RWPE1 (cell line): Measurements from ENCODE around the gene PCLO.

ENCODE experiments used
- CTCF ChIA-PET: fragments of 350-600 bp; sonication (Branson Sonifier 250); formaldehyde crosslinking; extraction: SDS; loops from one replicate; lab custom pipeline; 2021; lab: Yijun Ruan, JAX
- POLR2A ChIA-PET: fragments of 400-600 bp; formaldehyde crosslinking; extraction: SDS; loops from one replicate; lab custom pipeline; 2020; ENCODE audit warnings: antibody characterized with exemption; ENCODE audit not compliant: low non-redundant PET; lab: Yijun Ruan, JAX
- DNase-seq: peaks from one replicate; pipeline ENCODE4 v3.0.0; 2012; ENCODE audit warnings: low spot score
- H3K27ac ChIP-seq: fragments of 450-650 bp; 2 replicates; pipeline ENCODE4 v1.5.1; 2017
- TF ChIP-seq, protein P1 (sequence below): fragments of 450-650 bp; conservative IDR thresholded peaks from 2 replicates; pipeline ENCODE4 v1.5.1; 2017; ENCODE audit warnings: low read depth, mild to moderate bottlenecking

The PCLO gene

DNA sequence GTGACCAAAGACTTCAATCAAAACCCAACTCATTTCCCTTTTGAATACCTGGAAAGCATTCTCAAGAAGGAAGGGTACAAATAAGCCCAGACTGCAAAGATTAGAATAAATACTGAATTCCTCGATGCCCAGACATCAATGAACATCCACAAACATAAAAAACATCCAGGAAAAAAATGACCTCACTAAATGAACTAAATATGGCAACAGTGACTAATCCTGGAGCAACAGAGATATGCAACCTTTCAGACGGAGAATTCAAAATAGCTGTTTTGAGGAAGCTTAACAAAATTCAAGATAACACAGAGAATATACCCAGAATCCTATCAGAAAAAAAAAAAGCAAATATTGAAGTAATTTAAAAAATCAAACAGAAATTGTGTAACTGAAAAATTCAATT lies 43.2 kb downstream of the PCLO start:
- TF ChIP-seq, protein P1, sequence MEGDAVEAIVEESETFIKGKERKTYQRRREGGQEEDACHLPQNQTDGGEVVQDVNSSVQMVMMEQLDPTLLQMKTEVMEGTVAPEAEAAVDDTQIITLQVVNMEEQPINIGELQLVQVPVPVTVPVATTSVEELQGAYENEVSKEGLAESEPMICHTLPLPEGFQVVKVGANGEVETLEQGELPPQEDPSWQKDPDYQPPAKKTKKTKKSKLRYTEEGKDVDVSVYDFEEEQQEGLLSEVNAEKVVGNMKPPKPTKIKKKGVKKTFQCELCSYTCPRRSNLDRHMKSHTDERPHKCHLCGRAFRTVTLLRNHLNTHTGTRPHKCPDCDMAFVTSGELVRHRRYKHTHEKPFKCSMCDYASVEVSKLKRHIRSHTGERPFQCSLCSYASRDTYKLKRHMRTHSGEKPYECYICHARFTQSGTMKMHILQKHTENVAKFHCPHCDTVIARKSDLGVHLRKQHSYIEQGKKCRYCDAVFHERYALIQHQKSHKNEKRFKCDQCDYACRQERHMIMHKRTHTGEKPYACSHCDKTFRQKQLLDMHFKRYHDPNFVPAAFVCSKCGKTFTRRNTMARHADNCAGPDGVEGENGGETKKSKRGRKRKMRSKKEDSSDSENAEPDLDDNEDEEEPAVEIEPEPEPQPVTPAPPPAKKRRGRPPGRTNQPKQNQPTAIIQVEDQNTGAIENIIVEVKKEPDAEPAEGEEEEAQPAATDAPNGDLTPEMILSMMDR = no peak
- H3K27ac ChIP-seq = no peak overlapping the region
- POLR2A ChIA-PET = no interaction called here
- no peak for DNase-seq
- CTCF ChIA-PET = no interaction called here

DNA sequence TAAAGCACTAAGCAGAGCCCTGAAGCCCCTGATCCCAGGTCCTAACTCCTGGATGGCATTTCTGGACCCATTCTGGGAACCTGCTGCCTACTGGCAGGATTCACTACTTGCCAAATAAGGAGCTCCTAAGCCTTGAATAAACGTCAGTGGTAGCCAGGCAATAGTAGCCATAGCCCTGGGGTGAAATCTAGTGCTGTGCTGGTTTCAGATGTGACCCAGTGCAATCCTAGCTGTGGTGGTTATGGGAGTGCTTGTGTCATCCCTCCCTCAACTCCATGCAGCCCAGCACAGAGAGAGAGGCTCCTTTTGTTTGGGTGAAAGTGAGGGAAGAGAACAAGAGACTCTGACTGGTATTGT lies 43.7 kb downstream of the PCLO start:
- no peak overlapping the region for H3K27ac ChIP-seq
- DNase-seq = no peak
- TF ChIP-seq, protein P1 = no peak
- ChIA-PET POLR2A (no interaction called here), CTCF (no interaction called here)

DNA sequence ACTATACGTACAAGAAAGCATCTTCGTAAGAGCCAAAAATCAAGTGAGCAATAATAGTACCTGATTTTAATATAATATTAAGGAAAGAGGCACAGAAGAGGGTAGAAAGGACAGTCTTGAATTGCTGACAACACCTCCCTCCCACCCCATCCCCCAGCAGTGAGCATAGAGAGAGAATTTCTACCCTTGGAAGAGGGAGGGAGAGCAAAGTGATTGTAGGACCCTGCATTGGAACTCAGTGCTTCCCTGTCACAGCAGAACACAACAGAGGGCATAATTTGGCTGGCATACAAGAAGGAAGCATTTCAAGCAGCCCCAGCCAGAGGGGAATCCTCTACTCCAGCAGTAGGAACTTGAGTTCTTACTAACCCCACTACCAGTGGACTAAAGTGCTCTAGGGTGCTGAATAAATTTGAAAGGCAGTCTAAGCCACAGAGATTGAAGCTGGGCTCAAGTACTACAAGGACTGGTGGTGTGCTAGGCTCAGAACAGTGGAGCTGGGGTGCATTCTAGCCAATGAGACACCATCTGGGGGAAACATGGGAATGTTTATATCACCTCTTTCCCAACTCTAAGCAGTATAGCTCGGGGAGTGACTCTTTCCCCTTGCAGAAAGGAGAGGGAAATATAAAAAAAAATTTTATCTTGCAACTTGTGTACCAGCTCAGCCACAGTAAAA lies 44.2 kb downstream of the PCLO start:
- no peak for DNase-seq
- ChIA-PET POLR2A (no interaction called here), CTCF (no interaction called here)
- H3K27ac ChIP-seq = no peak overlapping the region
- TF ChIP-seq, protein P1 = no peak

DNA sequence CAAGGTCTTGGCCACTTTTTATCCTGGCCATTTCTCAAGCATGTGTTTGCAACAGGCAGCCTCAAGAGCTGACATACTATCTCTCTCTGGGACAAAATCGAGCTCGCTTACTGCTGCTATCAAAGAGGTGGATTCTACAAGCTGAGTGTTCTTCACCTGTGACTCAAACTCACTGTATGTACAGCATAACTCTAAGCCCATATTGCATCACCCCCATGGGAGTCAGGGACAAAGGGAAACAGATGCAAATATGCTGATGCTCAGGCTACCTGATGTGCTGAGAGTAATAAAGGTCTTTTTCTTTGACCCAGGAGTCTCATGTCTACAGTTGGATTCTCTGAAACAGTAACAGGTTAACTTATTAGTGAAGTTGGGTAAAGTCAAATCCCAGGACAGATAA lies 45.2 kb downstream of the PCLO start:
- no peak overlapping the region for H3K27ac ChIP-seq
- CTCF ChIA-PET = no interaction called here
- DNase-seq = no peak
- POLR2A ChIA-PET = no interaction called here
- TF ChIP-seq, protein P1 = no peak

DNA sequence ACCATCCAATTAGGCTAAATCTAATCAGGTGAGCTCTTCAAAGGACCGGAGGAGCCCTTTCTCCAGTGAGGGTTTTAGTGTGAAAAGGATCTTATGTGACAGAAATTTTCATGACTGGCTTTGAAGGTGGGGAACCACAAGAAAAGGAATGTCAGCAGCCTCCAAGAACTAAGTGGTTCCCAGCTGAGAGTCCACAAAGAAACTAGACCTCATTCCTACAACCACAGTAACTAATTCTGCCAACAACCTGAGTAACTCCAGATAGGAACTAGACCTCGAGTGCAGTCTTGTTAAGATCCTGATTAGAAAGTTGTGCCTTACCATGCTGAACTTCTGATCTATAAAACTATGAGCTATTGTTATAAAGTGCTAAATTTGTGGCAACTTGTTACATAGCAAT lies 51.3 kb downstream of the PCLO start:
- no peak overlapping the region for H3K27ac ChIP-seq
- POLR2A ChIA-PET = no interaction called here
- DNase-seq = no peak
- TF ChIP-seq, protein P1 = no peak
- CTCF ChIA-PET = no interaction called here

DNA sequence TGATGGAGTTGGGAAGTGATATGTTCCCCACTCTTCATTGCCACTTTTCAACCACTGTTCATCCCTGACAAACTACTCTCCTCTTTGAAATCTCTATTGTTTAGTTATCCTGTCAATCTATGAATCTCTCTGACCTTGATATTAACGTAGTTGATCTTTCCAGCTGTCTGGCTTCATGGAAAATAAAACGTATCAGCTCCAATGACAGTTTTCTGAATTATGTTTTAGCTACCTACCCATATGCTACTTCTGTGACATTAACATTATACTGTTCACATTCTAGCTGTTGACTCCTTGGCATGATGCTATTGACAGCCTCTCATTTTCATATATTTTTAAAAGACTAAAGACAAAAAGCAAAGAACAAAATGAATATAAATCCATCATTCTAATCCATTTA lies 53.3 kb downstream of the PCLO start:
- DNase-seq = no peak
- H3K27ac ChIP-seq = no peak overlapping the region
- CTCF ChIA-PET = no interaction called here
- TF ChIP-seq, protein P1 = no peak
- POLR2A ChIA-PET = no interaction called here
